Measurements from ENCODE around the gene RNPEP. TPM values are rescaled to one million over a fixed set of nuclear protein-coding genes. Genes with fewer than 3 reads are reported as not detected.

RNPEP gene
- total RNA-seq, 2 experiments from 2014 or later, result 14.7 to 52.1 TPM

DNA sequence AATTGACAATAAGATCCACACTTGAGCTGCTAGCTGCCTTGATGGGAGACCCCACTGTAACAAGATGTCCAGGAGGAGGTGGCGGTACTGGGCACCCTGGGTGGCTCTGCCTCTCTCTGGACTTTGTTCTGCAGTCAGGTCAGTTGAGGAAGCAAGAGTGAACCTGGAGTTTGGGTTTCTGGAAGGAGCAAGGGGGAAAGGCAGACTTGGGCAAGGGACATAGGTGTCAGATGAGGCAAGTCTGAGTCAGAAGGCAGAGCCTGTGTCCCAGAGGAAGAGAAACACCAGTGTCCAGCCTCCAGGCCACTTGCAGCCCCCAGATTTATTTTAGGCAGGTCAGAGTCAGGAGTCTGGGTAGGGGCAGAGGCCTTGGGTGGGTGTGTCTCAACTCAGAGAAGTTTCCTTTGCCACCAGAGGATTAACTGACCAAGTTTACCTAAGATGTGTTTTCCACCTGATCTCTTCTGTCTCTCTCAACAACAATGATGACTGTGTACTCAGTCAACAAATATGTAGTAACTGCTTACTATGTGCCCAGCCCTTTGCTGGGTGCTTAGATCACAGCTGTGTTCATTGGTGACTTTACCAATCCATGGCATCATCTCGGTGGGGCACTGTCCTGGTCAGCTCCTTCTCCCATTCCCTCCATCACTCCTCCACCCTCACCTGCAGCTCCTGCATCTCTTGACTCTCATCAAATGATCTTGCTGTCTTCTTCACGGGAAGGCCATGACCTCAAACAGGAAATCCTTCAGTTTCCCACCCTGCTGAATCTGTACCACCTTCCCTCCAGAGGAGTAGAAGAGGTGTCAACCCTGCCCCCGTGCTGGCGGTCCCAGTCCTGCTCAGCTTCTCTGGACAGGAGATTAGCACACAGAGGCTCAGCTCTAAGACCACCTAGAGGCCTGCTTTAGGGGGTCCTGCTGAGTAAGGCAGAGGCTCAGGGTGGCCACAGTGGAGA lies 64.6 kb downstream of the RNPEP start:
- CTCF ChIA-PET (ENCODE audit: unreplicated experiment), result no interaction called here
- H3K27ac ChIP-seq (ENCODE audit: low read depth, low read length, poor library complexity, severe bottlenecking), result no peak overlapping the region

DNA sequence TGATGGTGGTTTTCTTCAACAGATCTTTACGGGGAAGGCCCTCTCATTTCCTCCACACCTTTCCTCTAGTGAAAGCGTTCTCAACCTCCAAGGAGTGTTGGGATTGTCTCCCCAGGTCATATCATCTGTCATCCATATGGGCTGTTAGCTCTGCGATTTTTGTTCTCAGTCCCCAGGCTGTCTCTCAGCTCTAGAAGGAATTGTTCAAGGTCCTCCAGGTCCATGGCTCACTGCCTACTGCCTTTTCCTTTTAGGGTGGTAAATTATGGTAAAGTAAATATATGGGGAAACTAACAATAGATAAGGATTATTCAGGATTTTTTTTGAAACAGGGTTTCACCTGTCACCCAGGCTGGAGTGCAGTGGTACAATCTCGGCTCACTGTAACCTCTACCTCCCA lies 65.5 kb downstream of the RNPEP start:
- Histone ChIP-seq H3K36me3 (ENCODE audit: insufficient read depth, low read length) (no peaks in the 10 kb centered on the region), H2AFZ (ENCODE audit: low read length) (no peak overlapping the region), H3K4me2 (ENCODE audit: low read length) (no peak overlapping the region), H3K9me3 (ENCODE audit: low read length) (no peaks in the 10 kb centered on the region), H4K20me1 (ENCODE audit: insufficient read depth, low read length) (no peaks in the 10 kb centered on the region), H3K9me2 (ENCODE audit: insufficient read depth, low read length) (no peaks in the 10 kb centered on the region), H3K79me2 (ENCODE audit: insufficient read depth, low read depth, low read length) (no peaks in the 10 kb centered on the region), H3K4me3 (ENCODE audit: low read depth, low read length, poor library complexity, severe bottlenecking) (no peak overlapping the region), H3K4me1 (ENCODE audit: insufficient read depth, low read length, poor library complexity, severe bottlenecking) (no peaks in the 10 kb centered on the region), H3K27ac (ENCODE audit: low read depth, low read length, poor library complexity, severe bottlenecking) (no peak overlapping the region)
- no TSS peak for BruUV-seq (replicated peaks)
- no peak for TF ChIP-seq EZH2phosphoT487 (IDR thresholded peaks at IDR 0.05; ENCODE audit: borderline replicate concordance, low read depth, low read length)
- TF ChIP-seq, protein P1, sequence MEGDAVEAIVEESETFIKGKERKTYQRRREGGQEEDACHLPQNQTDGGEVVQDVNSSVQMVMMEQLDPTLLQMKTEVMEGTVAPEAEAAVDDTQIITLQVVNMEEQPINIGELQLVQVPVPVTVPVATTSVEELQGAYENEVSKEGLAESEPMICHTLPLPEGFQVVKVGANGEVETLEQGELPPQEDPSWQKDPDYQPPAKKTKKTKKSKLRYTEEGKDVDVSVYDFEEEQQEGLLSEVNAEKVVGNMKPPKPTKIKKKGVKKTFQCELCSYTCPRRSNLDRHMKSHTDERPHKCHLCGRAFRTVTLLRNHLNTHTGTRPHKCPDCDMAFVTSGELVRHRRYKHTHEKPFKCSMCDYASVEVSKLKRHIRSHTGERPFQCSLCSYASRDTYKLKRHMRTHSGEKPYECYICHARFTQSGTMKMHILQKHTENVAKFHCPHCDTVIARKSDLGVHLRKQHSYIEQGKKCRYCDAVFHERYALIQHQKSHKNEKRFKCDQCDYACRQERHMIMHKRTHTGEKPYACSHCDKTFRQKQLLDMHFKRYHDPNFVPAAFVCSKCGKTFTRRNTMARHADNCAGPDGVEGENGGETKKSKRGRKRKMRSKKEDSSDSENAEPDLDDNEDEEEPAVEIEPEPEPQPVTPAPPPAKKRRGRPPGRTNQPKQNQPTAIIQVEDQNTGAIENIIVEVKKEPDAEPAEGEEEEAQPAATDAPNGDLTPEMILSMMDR (conservative IDR thresholded peaks at IDR 0.05; ENCODE audit: low read length), result no peak
- intact Hi-C loops (cut with micrococcal nuclease; ENCODE audit: unreplicated experiment), result no loop called here
- ChIA-PET CTCF (ENCODE audit: unreplicated experiment) (no interaction called here), POLR2A (interaction anchor here (0.7 kb wide), 3 partner anchors 25 to 1104 kb away, joined by 3 to 8 read pairs (median 5); no protein-coding TSS in a partner anchor)
- no peak for DNase-seq (ENCODE audit: low spot score)

More for the DNA sequence above, 64.6 kb downstream of the RNPEP start:
- Histone ChIP-seq H2AFZ (ENCODE audit: low read length) (no peak overlapping the region), H3K9me2 (ENCODE audit: insufficient read depth, low read length) (no peaks in the 10 kb centered on the region), H3K79me2 (ENCODE audit: insufficient read depth, low read depth, low read length) (no peaks in the 10 kb centered on the region), H3K4me1 (ENCODE audit: insufficient read depth, low read length, poor library complexity, severe bottlenecking) (no peaks in the 10 kb centered on the region), H3K4me3 (ENCODE audit: low read depth, low read length, poor library complexity, severe bottlenecking) (no peak overlapping the region), H3K4me2 (ENCODE audit: low read length) (no peak overlapping the region), H4K20me1 (ENCODE audit: insufficient read depth, low read length) (no peaks in the 10 kb centered on the region), H3K9me3 (ENCODE audit: low read length) (no peaks in the 10 kb centered on the region), H3K36me3 (ENCODE audit: insufficient read depth, low read length) (no peaks in the 10 kb centered on the region)
- TF ChIP-seq, protein P1 (conservative IDR thresholded peaks at IDR 0.05; ENCODE audit: low read length), result no peak
- no peak for TF ChIP-seq EZH2phosphoT487 (IDR thresholded peaks at IDR 0.05; ENCODE audit: borderline replicate concordance, low read depth, low read length)
- no TSS peak for BruUV-seq (replicated peaks)
- no peak for DNase-seq (ENCODE audit: low spot score)
- POLR2A ChIA-PET, result no interaction called here
- intact Hi-C loops (cut with micrococcal nuclease; ENCODE audit: unreplicated experiment), result no loop called here

DNA sequence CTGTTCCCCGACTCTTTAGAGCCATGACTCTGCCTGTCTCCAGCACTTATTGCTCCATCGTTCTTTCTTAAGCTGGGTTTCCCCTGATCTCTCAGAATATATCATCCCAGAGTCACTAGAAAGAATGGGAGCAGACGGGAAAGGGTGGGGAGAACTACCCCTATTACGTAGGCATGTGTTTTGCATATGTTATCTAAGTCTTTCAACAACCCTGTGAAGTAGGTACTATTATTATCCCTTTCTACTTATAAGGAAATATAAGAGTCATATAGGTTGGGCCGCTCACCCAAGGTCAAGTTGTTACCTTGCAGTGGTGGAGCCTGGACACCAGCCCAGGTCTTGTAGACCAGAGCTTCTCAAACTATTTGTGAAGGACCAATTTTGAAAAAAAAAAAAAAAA lies 66.7 kb downstream of the RNPEP start:
- no peak for DNase-seq (ENCODE audit: low spot score)
- Histone ChIP-seq H3K79me2 (ENCODE audit: insufficient read depth, low read depth, low read length) (no peaks in the 10 kb centered on the region), H3K4me3 (ENCODE audit: low read depth, low read length, poor library complexity, severe bottlenecking) (no peak overlapping the region), H3K36me3 (ENCODE audit: insufficient read depth, low read length) (no peaks in the 10 kb centered on the region), H3K9me2 (ENCODE audit: insufficient read depth, low read length) (no peaks in the 10 kb centered on the region), H4K20me1 (ENCODE audit: insufficient read depth, low read length) (no peaks in the 10 kb centered on the region), H3K9me3 (ENCODE audit: low read length) (no peaks in the 10 kb centered on the region), H3K27ac (ENCODE audit: low read depth, low read length, poor library complexity, severe bottlenecking) (no peak overlapping the region), H3K4me1 (ENCODE audit: insufficient read depth, low read length, poor library complexity, severe bottlenecking) (no peaks in the 10 kb centered on the region), H3K4me2 (ENCODE audit: low read length) (no peak overlapping the region), H2AFZ (ENCODE audit: low read length) (no peak overlapping the region)
- BruUV-seq (replicated peaks), result no TSS peak
- intact Hi-C loops (cut with micrococcal nuclease; ENCODE audit: unreplicated experiment), result no loop called here
- ChIA-PET POLR2A (no interaction called here), CTCF (ENCODE audit: unreplicated experiment) (no interaction called here)
- TF ChIP-seq, protein P1 (conservative IDR thresholded peaks at IDR 0.05; ENCODE audit: low read length), result no peak
- TF ChIP-seq EZH2phosphoT487 (IDR thresholded peaks at IDR 0.05; ENCODE audit: borderline replicate concordance, low read depth, low read length), result no peak
